HG03196 (cell line): ENCODE measurements around the gene PTH1R.

Experiments
- ATAC-seq: cut with Tn5 transposase; IDR thresholded peaks from one replicate; pipeline ENCODE4 v1.9.1; 2021; ENCODE audit not compliant: unreplicated experiment

Gene PTH1R

DNA sequence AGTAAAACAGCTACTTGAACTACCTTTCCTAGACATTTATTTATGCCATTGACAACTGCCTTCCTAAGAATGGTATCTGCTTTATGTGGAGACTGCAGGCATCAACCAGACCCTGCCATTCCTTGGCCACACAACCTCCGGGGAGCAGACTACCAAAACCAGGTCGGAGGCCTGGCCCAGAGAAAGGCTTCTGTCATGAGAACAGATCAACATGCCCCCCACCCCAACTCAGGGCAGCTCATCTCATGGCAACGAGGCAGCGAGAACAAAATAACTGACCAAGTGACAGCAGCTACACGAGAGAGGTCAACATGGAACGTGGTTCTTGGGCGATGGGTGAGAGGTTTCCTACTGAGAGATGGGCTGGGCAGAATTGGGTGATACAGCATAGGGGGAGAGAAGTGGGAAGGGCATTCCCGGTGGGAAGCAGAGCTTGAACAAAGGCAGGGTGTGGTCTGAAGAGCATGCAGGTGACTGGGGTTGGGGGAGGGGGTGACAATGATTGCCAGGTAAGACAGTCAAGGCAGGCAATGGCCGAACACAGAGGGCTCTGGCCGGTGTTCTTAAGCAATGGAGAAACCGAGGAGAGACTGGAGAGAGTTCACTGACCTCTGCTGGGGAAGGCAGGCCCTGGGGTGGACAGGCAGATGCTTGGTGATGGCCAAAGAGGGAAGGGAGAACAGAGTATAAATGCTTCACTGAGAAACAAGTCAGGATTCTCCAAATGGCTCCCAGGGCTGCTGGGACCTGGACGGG, 65.1 kb downstream of the PTH1R start:
- ATAC-seq, result no peak

DNA sequence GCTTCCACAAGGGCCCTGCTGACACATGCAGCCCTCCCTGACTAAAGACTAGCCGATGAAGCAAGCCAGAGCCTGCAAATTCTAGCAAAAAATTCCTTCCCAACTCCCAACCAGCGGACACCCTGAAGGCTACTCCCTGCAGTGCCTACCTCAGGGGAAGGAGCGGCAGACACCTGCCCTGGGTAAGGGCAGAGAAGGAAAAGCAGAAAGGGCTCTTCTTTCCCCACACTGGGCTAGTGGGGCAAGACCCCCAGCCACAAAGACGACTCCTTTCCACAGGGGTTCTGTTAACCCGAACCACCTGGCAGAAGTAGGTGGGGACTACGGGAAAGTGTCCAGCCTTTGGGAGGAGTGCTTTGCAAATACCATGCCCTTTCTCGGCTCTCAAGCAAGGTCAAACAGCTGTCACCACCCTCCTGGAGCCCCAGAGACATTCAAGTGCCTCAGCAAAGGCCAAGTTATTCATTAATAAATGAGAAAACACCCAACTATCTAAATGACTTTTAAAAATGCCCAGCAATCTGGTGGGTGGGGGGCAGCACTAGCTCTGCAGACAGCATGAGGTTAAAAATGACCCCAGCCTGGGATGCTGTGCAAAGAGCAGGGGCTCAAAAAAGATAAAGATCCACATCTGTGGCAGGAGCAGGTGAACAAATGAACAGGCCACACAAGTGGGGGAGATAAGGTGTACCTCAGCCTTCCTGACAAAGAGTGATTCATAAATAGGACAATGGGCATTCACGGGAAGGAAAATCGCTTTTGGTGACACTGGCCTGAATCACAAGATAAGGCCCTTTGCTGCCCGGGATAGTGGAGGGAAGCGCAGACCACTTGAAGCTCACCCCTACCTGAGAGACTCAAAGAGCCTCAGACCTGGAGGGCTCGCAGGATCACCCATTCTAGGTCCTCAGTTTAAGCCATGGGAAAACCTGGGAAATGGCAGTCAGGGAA, 66.0 kb downstream of the PTH1R start:
- ATAC-seq, result no peak

- ATAC-seq, result no peak
Observed at GRCh38 chr3:46944191-46944590, 66.7 kb downstream of the PTH1R start.

GRCh38 chr3:46946416-46946815, 68.9 kb downstream of the PTH1R start:
- ATAC-seq, result no peak

GRCh38 chr3:46946856-46947545, 69.5 kb downstream of the PTH1R start:
- no peak for ATAC-seq

GRCh38 chr3:46947546-46947901, 70.0 kb downstream of the PTH1R start:
- no peak for ATAC-seq

GRCh38 chr3:46947981-46948791, 70.7 kb downstream of the PTH1R start:
- ATAC-seq, result no peak

DNA sequence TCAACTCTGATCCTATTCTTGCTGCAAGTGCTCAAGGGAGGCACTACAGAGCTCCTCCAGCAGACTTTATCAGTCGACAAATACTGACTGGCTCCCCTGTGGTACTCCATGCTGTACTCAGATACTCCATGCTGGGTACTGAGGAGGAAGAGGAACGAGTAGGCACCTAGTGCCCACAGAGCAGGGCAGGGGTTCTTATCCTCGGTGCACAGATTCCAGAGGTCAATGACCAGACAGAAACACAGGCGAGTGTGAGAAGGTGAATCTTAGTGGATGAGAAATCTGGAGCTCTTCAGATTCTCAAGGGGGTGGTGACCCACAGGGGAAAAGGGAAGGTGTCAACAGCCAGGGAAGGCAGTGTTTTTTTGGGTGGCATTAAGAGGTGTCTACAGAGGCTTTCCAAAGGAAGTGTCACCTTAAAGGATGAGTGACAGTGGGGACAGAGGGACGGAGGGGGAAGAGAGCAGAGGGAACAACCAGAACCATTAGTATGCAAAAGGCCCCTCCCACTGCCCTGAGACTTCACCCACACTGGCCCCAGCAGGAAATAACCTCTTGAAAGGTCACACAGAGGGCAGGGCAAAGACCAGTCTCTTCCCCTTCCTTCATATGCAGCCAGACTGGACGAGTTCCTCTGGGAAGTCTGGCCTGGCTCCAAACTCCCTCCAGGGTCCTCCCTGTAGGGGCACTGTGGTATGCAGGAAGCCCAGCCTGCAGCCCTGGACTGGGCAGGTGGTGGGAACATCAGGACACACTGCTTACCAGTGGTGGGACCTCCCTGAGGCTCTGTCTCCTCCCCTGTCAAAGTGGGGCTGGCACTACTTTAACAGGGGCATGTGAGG, 71.5 kb downstream of the PTH1R start:
- no peak for ATAC-seq

GRCh38 chr3:46950177-46950576, 72.7 kb downstream of the PTH1R start:
- ATAC-seq, result no peak

DNA sequence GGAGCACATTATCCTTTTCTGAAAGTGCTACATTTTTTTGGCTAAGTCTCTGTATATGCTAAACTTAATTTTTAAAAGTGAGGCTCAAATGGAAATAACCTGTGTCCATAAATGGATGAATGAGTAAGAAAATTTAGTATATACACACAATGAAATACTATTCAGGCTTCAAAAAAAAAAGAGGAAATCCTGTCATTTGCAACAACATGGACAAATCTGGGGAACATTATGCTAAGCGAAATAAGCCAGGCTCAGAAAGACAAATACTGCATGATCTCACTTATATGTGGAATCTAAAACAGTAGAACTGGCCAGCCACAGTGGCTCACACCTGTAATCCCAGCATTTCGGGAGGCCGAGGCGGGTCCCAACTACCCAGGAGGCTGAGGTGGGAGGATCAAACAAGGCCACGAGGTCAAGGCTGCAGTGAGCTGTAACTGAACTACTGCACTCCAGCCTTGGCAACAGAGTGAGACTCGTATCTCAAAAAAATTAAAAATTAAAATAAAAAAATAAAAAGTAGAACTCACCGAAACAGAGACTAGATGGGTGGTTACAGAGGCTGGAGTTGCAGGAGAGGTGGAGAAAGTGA, 73.2 kb downstream of the PTH1R start:
- no peak for ATAC-seq

GRCh38 chr3:46952813-46953212, 75.3 kb downstream of the PTH1R start:
- ATAC-seq, result no peak
